ENCODE data around the gene HS3ST1. TPM values are rescaled to one million over a fixed set of nuclear protein-coding genes. Genes with fewer than 3 reads are reported as not detected.

Gene HS3ST1
- total RNA-seq, 2 donors from 2014 or later = 2.8 to 8.4 TPM

- Histone ChIP-seq H3K27me3 (no peaks in the 10 kb centered on the region), H3K36me3 (no peaks in the 10 kb centered on the region), H3K4me1 (no peaks in the 10 kb centered on the region), H3K27ac (no peak overlapping the region), H3K4me3 (no peak overlapping the region), H3K9me3 (no peaks in the 10 kb centered on the region)
- no peak for DNase-seq (ENCODE audit: low spot score)
- no peak for TF ChIP-seq CTCF (IDR thresholded peaks at IDR 0.05)
Measured at GRCh38 chr4:11355226-11355625, 73.5 kb downstream of the HS3ST1 start.

- Histone ChIP-seq H3K4me1 (no peaks in the 10 kb centered on the region), H3K27ac (no peak overlapping the region), H3K36me3 (no peaks in the 10 kb centered on the region), H3K9me3 (no peaks in the 10 kb centered on the region), H3K27me3 (no peaks in the 10 kb centered on the region), H3K4me3 (no peak overlapping the region)
- DNase-seq (ENCODE audit: low spot score) = no peak
- no peak for TF ChIP-seq CTCF (IDR thresholded peaks at IDR 0.05)
Measured at GRCh38 chr4:11354531-11354930, 74.2 kb downstream of the HS3ST1 start.

GRCh38 chr4:11348449-11349088 is 80.1 kb downstream of the HS3ST1 start:
- Histone ChIP-seq H3K36me3 (no peaks in the 10 kb centered on the region), H3K4me1 (no peaks in the 10 kb centered on the region), H3K27me3 (no peaks in the 10 kb centered on the region), H3K9me3 (no peaks in the 10 kb centered on the region), H3K27ac (no peak overlapping the region), H3K4me3 (no peak overlapping the region)
- no peak for TF ChIP-seq CTCF (IDR thresholded peaks at IDR 0.05)
- DNase-seq (ENCODE audit: low spot score) = no peak

GRCh38 chr4:11344916-11345315 is 83.8 kb downstream of the HS3ST1 start:
- Histone ChIP-seq H3K36me3 (no peaks in the 10 kb centered on the region), H3K27ac (no peak overlapping the region), H3K4me1 (no peaks in the 10 kb centered on the region), H3K4me3 (no peak overlapping the region), H3K9me3 (no peaks in the 10 kb centered on the region), H3K27me3 (no peaks in the 10 kb centered on the region)
- DNase-seq (ENCODE audit: low spot score) = no peak
- TF ChIP-seq CTCF (IDR thresholded peaks at IDR 0.05) = no peak

- DNase-seq (ENCODE audit: low spot score) = no peak
- TF ChIP-seq CTCF (IDR thresholded peaks at IDR 0.05) = no peak
- H3K4me3 ChIP-seq = no peak overlapping the region
- no peak overlapping the region for H3K27ac ChIP-seq
- H3K27me3 ChIP-seq = no peaks in the 10 kb centered on the region
- H3K36me3 ChIP-seq = no peaks in the 10 kb centered on the region
- no peaks in the 10 kb centered on the region for H3K9me3 ChIP-seq
- H3K4me1 ChIP-seq = no peaks in the 10 kb centered on the region
Measured at GRCh38 chr4:11343536-11343935, 85.2 kb downstream of the HS3ST1 start.

MicroRNA genes within 50 kb of the gene (microRNA counts, 767-probe panel; counts per million panel counts)
- microRNA hsa-miR-572 = 0 to 31.0 counts per million in 2 donors

Small RNAs within 50 kb of the gene (microRNA-seq; reads per million reads assigned to microRNA genes)
- gene MIR572 (ENCODE audit: borderline number of aligned reads in 2 of 2, borderline replicate concordance in 1 of 2) = 0 reads per million in 2 donors

Data from right atrium auricular region (tissue), 2 donors.